AG10803 (cell line): ENCODE results near the gene LRFN4.

Experiments
- DNase-seq: peaks from one replicate; pipeline ENCODE4 v3.0.0; 2010; ENCODE audit warnings: low read depth
- H3K4me3 ChIP-seq: 2 replicates; pipeline ENCODE4 v1.5.1; 2011; ENCODE audit warnings: mild to moderate bottlenecking, low read length, control low read depth
- CTCF ChIP-seq: conservative IDR thresholded peaks from 2 replicates; pipeline ENCODE4 v1.5.1; 2011; ENCODE audit warnings: mild to moderate bottlenecking, low read length, control low read depth, inconsistent platforms

The LRFN4 gene

GRCh38 chr11:66858186-66858938 is 1.5 kb downstream of the LRFN4 start:
- no peak overlapping the region for H3K4me3 ChIP-seq
- no peak for DNase-seq
- TF ChIP-seq CTCF: no peak

DNA sequence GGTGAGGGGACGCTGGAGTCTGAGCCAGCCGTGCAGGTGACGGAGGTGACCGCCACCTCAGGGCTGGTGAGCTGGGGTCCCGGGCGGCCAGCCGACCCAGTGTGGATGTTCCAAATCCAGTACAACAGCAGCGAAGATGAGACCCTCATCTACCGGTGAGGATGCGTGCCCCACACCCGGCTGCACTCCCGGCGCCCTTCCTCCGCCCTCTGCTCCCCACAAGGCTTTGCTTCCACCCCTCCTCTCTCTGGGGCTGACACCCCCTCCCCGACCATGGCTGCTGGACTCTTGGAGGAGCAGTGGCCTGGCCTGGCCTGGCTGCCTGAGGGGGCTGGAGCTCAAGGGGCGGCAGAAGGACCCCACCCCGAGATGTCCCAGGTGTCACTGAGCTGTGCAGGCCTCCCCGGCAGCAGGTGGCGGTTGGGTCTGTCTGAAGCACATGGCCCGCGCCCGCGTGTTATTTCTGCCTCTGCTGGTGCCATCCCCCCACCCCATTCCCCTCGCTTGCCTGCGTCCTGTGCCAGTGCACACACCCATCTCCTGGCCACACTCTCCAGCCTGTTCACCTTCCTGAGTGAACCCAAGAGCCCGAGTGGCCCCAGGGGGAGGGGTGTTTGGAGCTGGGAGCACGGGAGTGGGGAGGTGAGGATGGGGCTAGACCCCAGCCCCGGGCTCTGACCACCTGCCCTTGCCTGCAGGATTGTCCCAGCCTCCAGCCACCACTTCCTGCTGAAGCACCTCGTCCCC is 2.2 kb downstream of the LRFN4 start:
- no peak overlapping the region for H3K4me3 ChIP-seq
- DNase-seq: no peak
- no peak for TF ChIP-seq CTCF

DNA sequence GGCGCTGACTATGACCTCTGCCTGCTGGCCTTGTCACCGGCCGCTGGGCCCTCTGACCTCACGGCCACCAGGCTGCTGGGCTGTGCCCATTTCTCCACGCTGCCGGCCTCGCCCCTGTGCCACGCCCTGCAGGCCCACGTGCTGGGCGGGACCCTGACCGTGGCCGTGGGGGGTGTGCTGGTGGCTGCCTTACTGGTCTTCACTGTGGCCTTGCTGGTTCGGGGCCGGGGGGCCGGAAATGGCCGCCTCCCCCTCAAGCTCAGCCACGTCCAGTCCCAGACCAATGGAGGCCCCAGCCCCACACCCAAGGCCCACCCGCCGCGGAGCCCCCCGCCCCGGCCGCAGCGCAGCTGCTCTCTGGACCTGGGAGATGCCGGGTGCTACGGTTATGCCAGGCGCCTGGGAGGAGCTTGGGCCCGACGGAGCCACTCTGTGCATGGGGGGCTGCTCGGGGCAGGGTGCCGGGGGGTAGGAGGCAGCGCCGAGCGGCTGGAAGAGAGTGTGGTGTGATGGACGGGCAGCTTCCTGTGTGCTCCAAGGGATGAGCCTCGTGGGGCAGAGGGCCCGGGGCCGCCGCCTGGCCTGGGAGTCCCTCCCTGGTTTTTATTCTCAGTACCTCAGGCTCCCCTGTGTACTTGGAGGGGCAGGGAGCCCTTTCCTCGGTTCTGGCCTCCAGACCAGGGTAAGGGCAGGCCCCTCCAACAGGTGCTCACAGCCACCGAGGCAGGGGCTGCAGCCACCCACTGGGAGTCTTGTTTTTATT is 3.0 kb downstream of the LRFN4 start:
- no peak overlapping the region for H3K4me3 ChIP-seq
- no peak for TF ChIP-seq CTCF
- no peak for DNase-seq

- no peak overlapping the region for H3K4me3 ChIP-seq
- TF ChIP-seq CTCF: no peak
- DNase-seq: no peak
Observed at GRCh38 chr11:66860449-66860831, 3.6 kb downstream of the LRFN4 start.

GRCh38 chr11:66861038-66861773 is 4.3 kb downstream of the LRFN4 start:
- DNase-seq: no peak
- no peak overlapping the region for H3K4me3 ChIP-seq
- no peak for TF ChIP-seq CTCF

GRCh38 chr11:66861774-66862558 is 5.1 kb downstream of the LRFN4 start:
- no peak overlapping the region for H3K4me3 ChIP-seq
- no peak for DNase-seq
- TF ChIP-seq CTCF: no peak
